ENCODE measurements around the gene DYRK3. TPM values are rescaled to one million over a fixed set of nuclear protein-coding genes. Genes with fewer than 3 reads are reported as not detected.

DYRK3 gene
- total RNA-seq, 1 donor from 2014 or later: 1.7 TPM

DNA sequence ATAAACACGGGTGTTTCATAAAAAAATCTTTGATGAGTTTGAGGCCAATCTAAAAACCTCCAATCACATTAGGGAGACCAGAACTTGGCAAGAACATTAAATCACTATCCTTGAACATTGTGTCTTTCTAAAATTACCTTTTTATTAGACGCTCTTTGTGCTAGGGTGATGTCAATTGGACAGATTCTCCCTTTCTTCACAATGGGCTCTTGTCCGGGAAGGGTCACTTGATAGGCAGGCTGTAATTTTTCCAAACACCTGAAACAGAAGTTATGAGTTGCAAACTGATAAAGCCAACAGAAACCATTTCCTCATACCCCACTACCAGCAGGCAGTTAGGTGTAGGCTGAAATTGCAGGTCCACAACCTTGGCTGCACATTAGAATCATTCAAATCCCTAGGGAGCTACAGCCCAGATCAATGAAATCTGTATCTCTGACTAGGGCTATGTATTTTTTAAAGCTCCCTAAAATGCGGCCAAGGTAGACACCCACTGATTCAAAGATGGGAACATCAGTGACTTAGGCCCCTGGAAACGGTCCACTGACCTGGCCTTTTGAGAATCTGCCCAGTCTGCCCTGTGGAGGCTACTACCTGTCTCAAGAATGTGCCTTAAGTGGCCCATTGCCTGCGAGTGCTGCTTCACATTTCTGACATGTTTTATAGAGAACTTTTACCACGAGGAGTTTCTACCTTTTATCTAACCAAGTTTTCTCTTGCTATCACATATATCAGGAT, 39.6 kb upstream of the DYRK3 start:
- no peaks in the 10 kb centered on the region for H3K9me3 Mint-ChIP-seq (ENCODE audit: unreplicated experiment)
- TF ChIP-seq, protein P1, sequence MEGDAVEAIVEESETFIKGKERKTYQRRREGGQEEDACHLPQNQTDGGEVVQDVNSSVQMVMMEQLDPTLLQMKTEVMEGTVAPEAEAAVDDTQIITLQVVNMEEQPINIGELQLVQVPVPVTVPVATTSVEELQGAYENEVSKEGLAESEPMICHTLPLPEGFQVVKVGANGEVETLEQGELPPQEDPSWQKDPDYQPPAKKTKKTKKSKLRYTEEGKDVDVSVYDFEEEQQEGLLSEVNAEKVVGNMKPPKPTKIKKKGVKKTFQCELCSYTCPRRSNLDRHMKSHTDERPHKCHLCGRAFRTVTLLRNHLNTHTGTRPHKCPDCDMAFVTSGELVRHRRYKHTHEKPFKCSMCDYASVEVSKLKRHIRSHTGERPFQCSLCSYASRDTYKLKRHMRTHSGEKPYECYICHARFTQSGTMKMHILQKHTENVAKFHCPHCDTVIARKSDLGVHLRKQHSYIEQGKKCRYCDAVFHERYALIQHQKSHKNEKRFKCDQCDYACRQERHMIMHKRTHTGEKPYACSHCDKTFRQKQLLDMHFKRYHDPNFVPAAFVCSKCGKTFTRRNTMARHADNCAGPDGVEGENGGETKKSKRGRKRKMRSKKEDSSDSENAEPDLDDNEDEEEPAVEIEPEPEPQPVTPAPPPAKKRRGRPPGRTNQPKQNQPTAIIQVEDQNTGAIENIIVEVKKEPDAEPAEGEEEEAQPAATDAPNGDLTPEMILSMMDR (IDR thresholded peaks at IDR 0.05): no peak
- H3K4me3 Mint-ChIP-seq (ENCODE audit: unreplicated experiment): no peak overlapping the region
- no peak for DNase-seq (ENCODE audit: extremely low spot score, unreplicated experiment)
- no peaks in the 10 kb centered on the region for H3K27me3 Mint-ChIP-seq (ENCODE audit: unreplicated experiment)
- H3K36me3 Mint-ChIP-seq (ENCODE audit: unreplicated experiment): peaks cover 58% of the 10 kb centered on the region
- no peaks in the 10 kb centered on the region for H3K4me1 Mint-ChIP-seq (ENCODE audit: unreplicated experiment)
- no peak overlapping the region for H3K27ac Mint-ChIP-seq (ENCODE audit: unreplicated experiment)

DNA sequence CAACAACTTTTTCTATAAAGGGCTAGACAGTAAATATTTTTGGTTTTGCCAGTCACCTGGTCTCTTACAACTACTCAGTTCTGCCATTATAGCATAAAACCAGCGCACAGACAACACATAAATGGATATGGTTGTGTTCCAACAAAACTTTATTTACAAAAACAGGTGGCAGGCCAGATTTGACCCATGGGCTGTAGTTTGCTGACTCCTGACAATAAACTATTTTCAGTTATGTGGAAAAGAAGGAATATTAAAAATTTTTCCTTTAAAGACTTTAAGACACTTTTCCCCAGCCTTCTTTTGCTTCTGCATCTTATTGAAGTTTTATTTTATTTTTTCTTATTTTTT, 39.0 kb upstream of the DYRK3 start:
- H3K4me3 Mint-ChIP-seq (ENCODE audit: unreplicated experiment): no peak overlapping the region
- H3K36me3 Mint-ChIP-seq (ENCODE audit: unreplicated experiment): peaks cover 60% of the 10 kb centered on the region
- no peaks in the 10 kb centered on the region for H3K9me3 Mint-ChIP-seq (ENCODE audit: unreplicated experiment)
- H3K27me3 Mint-ChIP-seq (ENCODE audit: unreplicated experiment): no peaks in the 10 kb centered on the region
- TF ChIP-seq, protein P1 (IDR thresholded peaks at IDR 0.05): no peak
- no peaks in the 10 kb centered on the region for H3K4me1 Mint-ChIP-seq (ENCODE audit: unreplicated experiment)
- H3K27ac Mint-ChIP-seq (ENCODE audit: unreplicated experiment): no peak overlapping the region
- no peak for DNase-seq (ENCODE audit: extremely low spot score, unreplicated experiment)

DNA sequence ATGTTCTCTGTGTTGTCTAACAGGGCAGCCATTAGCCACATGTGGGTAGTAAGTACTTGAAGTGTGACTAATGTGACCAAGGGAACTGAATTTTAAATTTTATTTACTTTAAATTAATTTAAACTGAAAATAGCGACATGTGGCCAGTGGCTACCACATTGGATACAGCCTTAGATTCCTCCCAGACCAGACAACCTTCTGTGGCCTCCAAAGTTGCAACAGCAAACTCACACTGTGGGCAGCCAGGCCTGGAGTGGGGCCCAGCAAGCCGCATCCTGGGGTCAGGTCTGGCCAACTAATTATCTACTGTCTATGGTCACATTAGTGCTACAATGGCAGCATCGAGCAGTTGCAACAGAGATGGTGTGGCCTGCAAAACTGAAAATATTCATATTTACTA, 34.8 kb upstream of the DYRK3 start:
- Mint-ChIP-seq H3K9me3 (ENCODE audit: unreplicated experiment) (no peaks in the 10 kb centered on the region), H3K36me3 (ENCODE audit: unreplicated experiment) (peaks cover 40% of the 10 kb centered on the region), H3K4me1 (ENCODE audit: unreplicated experiment) (no peaks in the 10 kb centered on the region), H3K27ac (ENCODE audit: unreplicated experiment) (no peak overlapping the region), H3K4me3 (ENCODE audit: unreplicated experiment) (no peak overlapping the region), H3K27me3 (ENCODE audit: unreplicated experiment) (no peaks in the 10 kb centered on the region)
- DNase-seq (ENCODE audit: extremely low spot score, unreplicated experiment): no peak
- TF ChIP-seq, protein P1 (IDR thresholded peaks at IDR 0.05): no peak

DNA sequence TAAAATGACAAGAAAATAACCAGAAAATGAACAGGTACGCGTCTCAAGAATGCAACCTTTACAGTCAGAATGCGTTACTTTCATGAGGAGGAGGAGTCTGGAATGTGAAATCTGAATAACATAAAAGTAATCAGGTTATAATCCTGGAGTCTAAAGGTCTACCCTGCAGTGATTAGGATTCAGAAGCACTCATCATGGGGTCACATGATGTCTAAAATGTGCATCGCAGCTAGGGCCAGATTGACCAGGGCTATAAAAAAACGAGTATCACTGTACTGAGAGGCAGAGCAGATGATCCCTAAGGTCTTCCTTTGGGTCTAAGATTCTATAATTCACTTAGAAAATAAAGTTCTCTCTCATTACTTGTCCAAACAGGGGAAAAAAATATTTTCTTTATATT, 30.5 kb upstream of the DYRK3 start:
- Mint-ChIP-seq H3K36me3 (ENCODE audit: unreplicated experiment) (peaks cover 24% of the 10 kb centered on the region), H3K27ac (ENCODE audit: unreplicated experiment) (no peak overlapping the region), H3K9me3 (ENCODE audit: unreplicated experiment) (no peaks in the 10 kb centered on the region), H3K27me3 (ENCODE audit: unreplicated experiment) (no peaks in the 10 kb centered on the region), H3K4me1 (ENCODE audit: unreplicated experiment) (no peaks in the 10 kb centered on the region), H3K4me3 (ENCODE audit: unreplicated experiment) (no peak overlapping the region)
- no peak for DNase-seq (ENCODE audit: extremely low spot score, unreplicated experiment)
- TF ChIP-seq, protein P1 (IDR thresholded peaks at IDR 0.05): no peak

DNA sequence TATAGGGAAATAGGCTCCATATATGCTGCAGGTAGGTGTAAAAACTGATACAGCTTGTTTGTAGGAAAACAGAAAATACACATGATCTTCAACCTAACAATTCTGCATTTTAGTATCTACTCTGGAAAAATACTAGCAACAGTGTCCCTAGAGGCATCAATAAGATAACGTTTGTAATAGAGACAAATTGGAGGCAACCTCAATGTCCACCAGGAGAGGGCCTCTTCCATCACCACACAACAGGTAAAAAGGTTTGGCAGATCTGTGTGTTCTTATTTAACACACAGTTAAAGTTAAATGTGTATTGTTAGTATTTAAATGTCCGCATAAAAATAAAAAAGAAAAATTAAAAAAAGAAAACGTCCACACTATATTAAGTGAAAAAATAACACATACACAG, 28.5 kb upstream of the DYRK3 start:
- DNase-seq (ENCODE audit: extremely low spot score, unreplicated experiment): no peak
- H3K36me3 Mint-ChIP-seq (ENCODE audit: unreplicated experiment): peaks cover 19% of the 10 kb centered on the region
- H3K4me1 Mint-ChIP-seq (ENCODE audit: unreplicated experiment): peaks cover 8% of the 10 kb centered on the region
- H3K4me3 Mint-ChIP-seq (ENCODE audit: unreplicated experiment): no peak overlapping the region
- H3K9me3 Mint-ChIP-seq (ENCODE audit: unreplicated experiment): no peaks in the 10 kb centered on the region
- H3K27me3 Mint-ChIP-seq (ENCODE audit: unreplicated experiment): no peaks in the 10 kb centered on the region
- TF ChIP-seq, protein P1 (IDR thresholded peaks at IDR 0.05): peak; percentile 48
- H3K27ac Mint-ChIP-seq (ENCODE audit: unreplicated experiment): no peak overlapping the region

Measured in osteocyte (in vitro differentiated cells).